HG03196 (cell line): ENCODE results near the gene ACTA1.
A peak's percentile ranks its signal among the peaks of the same experiment; 100 is the strongest.
"Not testable (repeated sequence)": the region's sequence is repeated elsewhere in the genome, so short reads cannot be mapped to it uniquely, and the experiment has no call there.

Source experiments
- ATAC-seq: cut with Tn5 transposase; IDR thresholded peaks from one replicate; pipeline ENCODE4 v1.9.1; 2021; ENCODE audit not compliant: unreplicated experiment

Gene ACTA1

GRCh38 chr1:229440851-229441537, 7.1 kb upstream of the ACTA1 start:
- peak; percentile 98 for ATAC-seq

GRCh38 chr1:229438021-229438420, 4.1 kb upstream of the ACTA1 start:
- ATAC-seq: no peak

- no peak for ATAC-seq
These were observed 3.5 kb upstream of the ACTA1 start for GRCh38 chr1:229437443-229437842.

- ATAC-seq: no peak
These were observed 2.3 kb upstream of the ACTA1 start for GRCh38 chr1:229436201-229436600.

- ATAC-seq: no peak
These were observed 752 bp upstream of the ACTA1 start for GRCh38 chr1:229434641-229435051.

GRCh38 chr1:229433364-229434004, 410 bp downstream of the ACTA1 start:
- ATAC-seq: no peak

- ATAC-seq: no peak
These were observed 989 bp downstream of the ACTA1 start for GRCh38 chr1:229432905-229433304.

GRCh38 chr1:229432116-229432461, 1.8 kb downstream of the ACTA1 start:
- no peak for ATAC-seq

- no peak for ATAC-seq
These were observed 2.4 kb downstream of the ACTA1 start for GRCh38 chr1:229431284-229432115.

GRCh38 chr1:229430761-229431283, 3.1 kb downstream of the ACTA1 start:
- ATAC-seq: no peak

- no peak for ATAC-seq
These were observed 5.6 kb downstream of the ACTA1 start for GRCh38 chr1:229428256-229428655.

GRCh38 chr1:229427572-229427971, 6.3 kb downstream of the ACTA1 start:
- no peak for ATAC-seq

GRCh38 chr1:229425564-229426159, 8.2 kb downstream of the ACTA1 start:
- ATAC-seq: no peak

GRCh38 chr1:229420765-229421164, 13.1 kb downstream of the ACTA1 start:
- no peak for ATAC-seq

- no peak for ATAC-seq
These were observed 13.7 kb downstream of the ACTA1 start for GRCh38 chr1:229420224-229420623.

- not testable (repeated sequence) for ATAC-seq
These were observed 15.3 kb downstream of the ACTA1 start for GRCh38 chr1:229418586-229418985.

GRCh38 chr1:229412810-229413209, 21.1 kb downstream of the ACTA1 start:
- not testable (repeated sequence) for ATAC-seq

- no peak for ATAC-seq
These were observed 21.8 kb downstream of the ACTA1 start for GRCh38 chr1:229412056-229412455.

GRCh38 chr1:229411434-229412055, 22.3 kb downstream of the ACTA1 start:
- no peak for ATAC-seq

- no peak for ATAC-seq
These were observed 23.0 kb downstream of the ACTA1 start for GRCh38 chr1:229410692-229411433.
